ENCODE measurements around the gene EPS8L3. TPM values are rescaled to one million over a fixed set of nuclear protein-coding genes. Genes with fewer than 3 reads are reported as not detected.

Gene EPS8L3
- total and polyA plus RNA-seq, 2 of the 8 experiments (the other 6 are each of a cell fraction or from before 2014, with no cell fraction given), result not detected

DNA sequence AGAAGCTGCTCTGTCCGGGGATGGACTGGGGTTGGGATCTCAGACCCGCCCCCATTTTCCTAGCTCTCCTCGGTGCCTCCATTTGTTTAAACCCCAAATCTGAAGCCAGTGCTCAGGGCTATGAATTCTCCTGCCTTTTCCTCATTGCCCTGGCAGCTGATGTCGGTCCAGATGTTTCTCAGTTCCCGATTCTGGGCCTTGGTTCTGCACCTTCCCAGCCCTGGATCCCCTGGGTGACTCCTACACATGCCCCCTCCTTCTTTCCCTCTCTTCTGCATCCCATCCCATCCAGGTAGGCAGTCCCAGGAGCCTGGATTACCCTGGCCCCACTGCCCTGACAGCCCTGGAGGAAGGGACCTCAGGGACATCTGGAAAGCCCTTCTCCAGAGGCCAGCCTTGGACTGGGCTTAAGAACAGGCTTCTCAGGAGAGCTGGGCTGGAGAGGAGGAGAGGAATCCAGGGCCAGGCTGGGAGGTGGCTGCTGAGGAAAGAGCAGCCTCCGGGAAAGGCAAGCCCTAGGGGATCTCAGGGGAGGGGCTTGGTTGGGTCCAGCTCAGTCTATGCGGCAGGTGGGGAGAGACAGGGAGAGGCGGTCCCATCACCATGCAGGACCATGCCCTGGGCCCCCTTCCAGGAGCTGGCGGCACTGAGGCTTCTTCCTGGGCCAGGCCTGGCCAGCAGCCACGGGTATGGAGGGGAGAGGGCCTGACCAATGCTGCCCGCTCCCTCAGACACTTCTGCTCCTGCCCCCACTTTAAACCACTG is 6.8 kb upstream of the EPS8L3 start (continued):
- TF ChIP-seq, protein P1, sequence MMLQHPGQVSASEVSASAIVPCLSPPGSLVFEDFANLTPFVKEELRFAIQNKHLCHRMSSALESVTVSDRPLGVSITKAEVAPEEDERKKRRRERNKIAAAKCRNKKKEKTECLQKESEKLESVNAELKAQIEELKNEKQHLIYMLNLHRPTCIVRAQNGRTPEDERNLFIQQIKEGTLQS (IDR thresholded peaks at IDR 0.05; ENCODE audit: insufficient read depth, low read depth, low read length), result no peak
- no peak for TF ChIP-seq NANOG (IDR thresholded peaks at IDR 0.05; ENCODE audit: insufficient read depth, low read depth, low read length, poor library complexity, severe bottlenecking)
- no peak for TF ChIP-seq SP4 (IDR thresholded peaks at IDR 0.05; ENCODE audit: low read length)
- no peak for TF ChIP-seq CBX5 (IDR thresholded peaks at IDR 0.05; ENCODE audit: low read depth, low read length)
- TF ChIP-seq FOSL1 (IDR thresholded peaks at IDR 0.05; ENCODE audit: insufficient read depth, low read depth, low read length), result no peak

All from H1 (cell line).